Keratinocyte (primary cell): Measurements from ENCODE around the gene TMEM258. TPM values are rescaled to one million over a fixed set of nuclear protein-coding genes. Genes with fewer than 3 reads are reported as not detected.

Experiments used
- DNase-seq: peaks from one replicate; pipeline ENCODE4 v3.0.0-alpha.2; 2011; ENCODE audit warnings: low read depth, missing footprints, low spot score
- FAIRE-seq: peaks from 2 replicates; lab custom pipeline; 2011; peaks lifted over from hg19 to GRCh38; lab: Jason Lieb, UNC
- H2AFZ ChIP-seq: 2 replicates; pipeline ENCODE4 v1.6.0; 2012; ENCODE audit warnings: low read length, control low read depth, inconsistent platforms; ENCODE audit not compliant: control insufficient read depth
- H3K27ac ChIP-seq: 2 replicates; pipeline ENCODE4 v1.5.1; 2011; ENCODE audit warnings: low read length; ENCODE audit not compliant: control insufficient read depth, insufficient read depth
- H3K27me3 ChIP-seq: 3 replicates; pipeline ENCODE4 v1.6.0; 2011; ENCODE audit warnings: low read length; ENCODE audit not compliant: control insufficient read depth, insufficient read depth; ENCODE audit errors: extremely low read depth
- H3K36me3 ChIP-seq, 2 experiments: 2 replicates in 1 of 2; 3 replicates in 1 of 2; pipeline ENCODE4 v1.5.1; 2011; ENCODE audit warnings: low read length in 2 of 2, mild to moderate bottlenecking in 1 of 2; ENCODE audit not compliant: control insufficient read depth in 2 of 2, insufficient read depth in 2 of 2; ENCODE audit errors: extremely low read depth in 1 of 2
- H3K4me1 ChIP-seq: 3 replicates; pipeline ENCODE4 v1.5.1; 2011; ENCODE audit warnings: low read length; ENCODE audit not compliant: control insufficient read depth, insufficient read depth; ENCODE audit errors: extremely low read depth
- H3K4me2 ChIP-seq: 3 replicates; pipeline ENCODE4 v1.6.0; 2011; ENCODE audit warnings: low read depth, low read length; ENCODE audit not compliant: control insufficient read depth, insufficient read depth; ENCODE audit errors: extremely low read depth
- H3K4me3 ChIP-seq, 3 experiments: fragments of 200-600 bp in 1 of 3; sonication (generic) in 1 of 3; 2 replicates in 2 of 3; 3 replicates in 1 of 3; pipeline ENCODE4 v1.5.1; 2011 to 2016; ENCODE audit warnings: low read length in 3 of 3, mild to moderate bottlenecking in 3 of 3, control low read depth in 2 of 3, inconsistent platforms in 1 of 3, low read depth in 1 of 3, mixed read lengths in 1 of 3, mixed run types in 1 of 3, moderate library complexity in 1 of 3; ENCODE audit not compliant: control insufficient read depth in 2 of 3, insufficient read depth in 2 of 3; ENCODE audit errors: extremely low read depth in 1 of 3
- H3K79me2 ChIP-seq: 2 replicates; pipeline ENCODE4 v1.6.0; 2012; ENCODE audit warnings: low read length; ENCODE audit not compliant: control insufficient read depth, insufficient read depth
- H3K9ac ChIP-seq: 3 replicates; pipeline ENCODE4 v1.6.0; 2011; ENCODE audit warnings: low read length; ENCODE audit not compliant: control insufficient read depth, insufficient read depth; ENCODE audit errors: extremely low read depth
- H3K9me1 ChIP-seq: 3 replicates; pipeline ENCODE4 v1.6.0; 2011; ENCODE audit warnings: low read length; ENCODE audit not compliant: control insufficient read depth, insufficient read depth; ENCODE audit errors: extremely low read depth
- H3K9me3 ChIP-seq: 2 replicates; pipeline ENCODE4 v1.5.1; 2012; ENCODE audit warnings: low read depth, low read length; ENCODE audit not compliant: control insufficient read depth
- H4K20me1 ChIP-seq: 3 replicates; pipeline ENCODE4 v1.6.0; 2011; ENCODE audit warnings: low read length; ENCODE audit not compliant: control insufficient read depth, insufficient read depth; ENCODE audit errors: extremely low read depth
- CTCF ChIP-seq, 3 experiments: IDR thresholded peaks in 1 of 3; conservative IDR thresholded peaks in 1 of 3; optimal IDR thresholded peaks in 1 of 3; 2 replicates in 2 of 3; 3 replicates in 1 of 3; pipeline versions ENCODE3 to v1.5.1; 2011; ENCODE audit warnings: low read length in 3 of 3, mild to moderate bottlenecking in 3 of 3, moderate library complexity in 2 of 3, control low read depth in 1 of 3, inconsistent platforms in 1 of 3; ENCODE audit not compliant: insufficient read depth in 2 of 3; ENCODE audit errors: extremely low read depth in 1 of 3
- EZH2 ChIP-seq: IDR thresholded peaks from one replicate; pipeline ENCODE4 v1.6.1; 2012; ENCODE audit warnings: inconsistent platforms, mild to moderate bottlenecking, low read length, moderate library complexity
- dilution Hi-C: fragments of 300-500 bp; cut with MboI; formaldehyde crosslinking; loops from one replicate; pipeline ENCODE4 v1.7.0; 2020; ENCODE audit warnings: low sequenced_read_pairs; ENCODE audit not compliant: extremely low pct_ligation_motif_present
- polyA plus RNA-seq, 5 experiments: library from polyadenylated mRNA; depleted of rRNA in 3 of 5; stranded (reverse) in 3 of 5; stranded (forward) in 1 of 5; unstranded in 1 of 5; fragments of >200 nt; gene quantifications; 1 replicate in 1 of 5; 2 replicates in 3 of 5; 3 replicates in 1 of 5; pipeline versions ENCODE4 v1.2.1 to v1.2.3, GENCODE V29; 2011 to 2012; ENCODE audit warnings: missing spikeins in 2 of 5, low read depth in 1 of 5, low replicate concordance in 1 of 5

Gene TMEM258
- polyA plus RNA-seq, 1 donor (not counting 4 experiments of a cell fraction or from before 2014, with no cell fraction given) = 249 TPM

- Histone ChIP-seq H2AFZ (no peak overlapping the region), H3K4me1 (peaks cover 32% of the 10 kb centered on the region), H3K4me2 (no peak overlapping the region), H3K27me3 (no peaks in the 10 kb centered on the region), H3K9ac (no peak overlapping the region), H3K27ac (no peak overlapping the region), H3K4me3 (no peak overlapping the region), H4K20me1 (peaks cover 5% of the 10 kb centered on the region), H3K9me3 (no peaks in the 10 kb centered on the region), H3K9me1 (no peaks in the 10 kb centered on the region), H3K79me2 (peaks cover 58% of the 10 kb centered on the region), H3K36me3 (peaks cover 7 to 15% of the 10 kb centered on the region in 2 experiments)
- dilution Hi-C loops = no loop called here
- FAIRE-seq (no peak), DNase-seq (no peak)
- TF ChIP-seq CTCF (optimal IDR thresholded peaks at IDR 0.05 in 1 of 3, IDR thresholded peaks at IDR 0.05 in 1 of 3, conservative IDR thresholded peaks at IDR 0.05 in 1 of 3; ENCODE audit: extremely low read depth in 1 of 3, insufficient read depth in 2 of 3, low read length in 3 of 3) (no peak), EZH2 (no peak)
These were observed 41.1 kb upstream of the TMEM258 start for GRCh38 chr11:61833471-61833870.

DNA sequence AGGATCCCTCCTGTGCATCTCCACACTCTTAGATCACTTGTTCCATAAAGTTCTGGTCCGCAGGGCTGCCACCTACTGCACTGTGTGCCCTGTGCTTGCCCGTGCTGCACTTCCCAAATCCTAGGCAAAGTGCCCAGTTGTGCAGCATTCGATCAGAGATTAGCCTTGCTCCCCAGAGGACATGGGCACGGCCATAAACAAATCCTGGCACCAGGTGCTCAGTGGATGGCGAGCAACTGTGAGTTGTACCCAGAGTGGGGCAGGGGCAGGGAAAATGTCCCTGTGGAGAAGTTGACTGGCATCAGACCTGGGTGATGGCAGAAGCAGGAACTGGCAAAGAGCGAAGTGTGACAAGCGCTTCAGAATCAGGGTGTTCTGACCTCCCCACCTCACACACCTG lies 40.4 kb upstream of the TMEM258 start:
- DNase-seq = no peak
- FAIRE-seq = no peak
- Histone ChIP-seq H3K9ac (no peak overlapping the region), H3K4me1 (peaks cover 32% of the 10 kb centered on the region), H3K9me3 (no peaks in the 10 kb centered on the region), H3K4me2 (no peak overlapping the region), H4K20me1 (peaks cover 5% of the 10 kb centered on the region), H3K4me3 (no peak overlapping the region), H3K9me1 (no peaks in the 10 kb centered on the region), H3K27me3 (no peaks in the 10 kb centered on the region), H3K36me3 (peaks cover 5 to 9% of the 10 kb centered on the region in 2 experiments), H2AFZ (no peak overlapping the region), H3K27ac (no peak overlapping the region), H3K79me2 (peaks cover 61% of the 10 kb centered on the region)
- TF ChIP-seq EZH2 (no peak), CTCF (optimal IDR thresholded peaks at IDR 0.05 in 1 of 3, IDR thresholded peaks at IDR 0.05 in 1 of 3, conservative IDR thresholded peaks at IDR 0.05 in 1 of 3; ENCODE audit: extremely low read depth in 1 of 3, insufficient read depth in 2 of 3, low read length in 3 of 3) (no peak)
- dilution Hi-C loops = no loop called here
